CD4-positive, alpha-beta T cell (primary cell): ENCODE measurements around the gene NUDT13. TPM values are rescaled to one million over a fixed set of nuclear protein-coding genes. Genes with fewer than 3 reads are reported as not detected.

Source experiments
- ATAC-seq: fragments of 200-7000 bp; cut with Tn5 transposase; one replicate; pipeline ENCODE4 v1.10.0; 2022; ENCODE audit warnings: mild to moderate bottlenecking; ENCODE audit not compliant: poor library complexity
- CTCF ChIA-PET: fragments of 350-600 bp; sonication (Branson Sonifier 250); formaldehyde crosslinking; loops from one replicate; lab custom pipeline; 2021; ENCODE audit warnings: antibody characterized with exemption, inconsistent platforms; lab: Charles Lee
- POLR2A ChIA-PET: fragments of 350-600 bp; sonication (Branson Sonifier 250); formaldehyde crosslinking; loops from one replicate; lab custom pipeline; 2021; ENCODE audit warnings: antibody characterized with exemption, inconsistent platforms; lab: Charles Lee
- DNase-seq, 14 experiments: peaks; one replicate each; pipeline ENCODE4 v3.0.0-alpha.2; 2013 to 2020; ENCODE audit warnings: mixed read lengths in 2 of 14
- H3K27ac ChIP-seq, 2 donors: one replicate each; pipeline versions ENCODE4 v1.5.1 to v1.7.0; 2013; ENCODE audit warnings: low read length in 2 of 2, low read depth in 1 of 2, mild to moderate bottlenecking in 1 of 2
- H3K27me3 ChIP-seq, 2 experiments: 1 replicate in 1 of 2; 2 replicates in 1 of 2; pipeline versions ENCODE4 v1.6.1 to v1.7.0; 2013; ENCODE audit warnings: low read length in 2 of 2, control low read depth in 1 of 2, mild to moderate bottlenecking in 1 of 2, moderate library complexity in 1 of 2; ENCODE audit not compliant: insufficient read depth in 2 of 2, control insufficient read depth in 1 of 2
- H3K36me3 ChIP-seq: one replicate; pipeline ENCODE4 v1.6.1; 2013; ENCODE audit warnings: low read length, control low read depth; ENCODE audit not compliant: insufficient read depth
- H3K4me1 ChIP-seq: one replicate; pipeline ENCODE4 v1.6.1; 2013; ENCODE audit warnings: low read length, control low read depth; ENCODE audit not compliant: insufficient read depth
- H3K4me3 ChIP-seq: one replicate; pipeline ENCODE4 v1.5.1; 2013; ENCODE audit warnings: mild to moderate bottlenecking, low read length, moderate library complexity
- H3K9me3 ChIP-seq, 2 experiments: 1 replicate in 1 of 2; 2 replicates in 1 of 2; pipeline versions ENCODE4 v1.6.1 to v1.7.0; 2013; ENCODE audit warnings: low read length in 2 of 2, mild to moderate bottlenecking in 2 of 2, control low read depth in 1 of 2, moderate library complexity in 1 of 2; ENCODE audit not compliant: control insufficient read depth in 1 of 2, insufficient read depth in 1 of 2
- H3K27ac Mint-ChIP-seq: one replicate; pipeline ENCODE4 v1.8.0; 2020; ENCODE audit warnings: mixed read lengths
- H3K27me3 Mint-ChIP-seq: one replicate; pipeline ENCODE4 v1.8.0; 2021; ENCODE audit warnings: mixed read lengths
- H3K36me3 Mint-ChIP-seq: one replicate; pipeline ENCODE4 v1.8.0; 2021; ENCODE audit warnings: low read depth, mixed read lengths
- H3K4me1 Mint-ChIP-seq: one replicate; pipeline ENCODE4 v1.8.0; 2021; ENCODE audit warnings: low read depth, mixed read lengths
- H3K4me3 Mint-ChIP-seq: one replicate; pipeline ENCODE4 v1.8.0; 2020; ENCODE audit warnings: mild to moderate bottlenecking, mixed read lengths
- H3K9me3 Mint-ChIP-seq: one replicate; pipeline ENCODE4 v1.8.0; 2020; ENCODE audit warnings: mixed read lengths
- intact Hi-C, 2 experiments: fragments of 100-400 bp; cut with DNase I in 1 of 2; cut with micrococcal nuclease in 1 of 2; formaldehyde crosslinking; loops; one replicate each; pipeline versions ENCODE4 v1.15.1 to v1.9.0; 2023 to 2025; cut with DNase I, micrococcal nuclease
- total RNA-seq, 174 experiments: library from RNA in 2 of 174; stranded (reverse) in 2 of 174; gene quantifications; one replicate each; pipeline ENCODE4 v1.2.3 and lab custom pipeline; 2021 to 2026
- TF ChIP-seq, protein P1 (sequence below): fragments of 200-600 bp; IDR thresholded peaks from one replicate; pipeline ENCODE4 v1.8.0; 2022; ENCODE audit warnings: antibody characterized with exemption, mild to moderate bottlenecking

Gene NUDT13
- total RNA-seq, 2 experiments from 2014 or later, result 0.67 to 0.82 TPM

DNA sequence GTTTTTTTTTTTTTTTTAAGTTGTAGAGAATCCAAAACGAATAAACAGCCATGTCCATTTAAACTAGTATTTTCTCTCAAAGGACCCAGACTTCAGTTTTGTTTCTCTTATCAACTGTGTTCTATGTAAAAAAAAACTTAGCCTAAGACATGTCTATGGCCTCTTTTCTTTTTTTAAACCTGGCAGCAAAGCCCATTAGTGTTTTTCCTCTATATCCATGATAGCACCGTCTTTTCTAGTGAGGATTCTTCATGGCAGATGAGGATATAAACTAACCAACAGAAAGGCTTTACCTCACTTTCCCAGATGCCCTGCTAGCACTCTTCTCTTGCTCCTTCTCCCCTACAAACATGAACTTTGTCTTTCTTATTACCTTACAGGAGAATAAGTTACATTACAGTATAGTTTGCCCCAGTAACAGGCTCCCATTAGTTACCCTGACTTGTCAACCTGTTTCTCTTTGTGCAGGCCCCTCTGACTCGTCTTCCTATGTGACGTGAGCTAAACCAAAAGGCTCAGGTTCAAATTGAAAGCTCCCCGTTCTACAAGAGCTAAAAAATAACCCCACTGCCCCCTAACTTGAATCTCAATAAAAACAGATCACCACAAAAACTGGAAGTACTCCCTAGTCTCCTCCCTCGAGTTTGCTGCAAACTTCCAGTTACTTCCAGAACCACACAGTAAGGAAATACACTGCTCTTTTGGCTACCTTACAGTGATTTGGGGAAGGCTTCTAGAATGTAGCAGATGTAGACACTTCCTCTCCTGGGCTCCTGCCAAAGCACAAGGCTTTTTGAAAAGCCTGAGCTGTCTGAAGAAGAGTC lies 33.7 kb upstream of the NUDT13 start:
- Mint-ChIP-seq H3K4me1 (peaks cover 13% of the 10 kb centered on the region), H3K4me3 (no peak overlapping the region), H3K27ac (peak overlapping the region; percentile 57), H3K27me3 (no peaks in the 10 kb centered on the region), H3K36me3 (peaks cover 27% of the 10 kb centered on the region), H3K9me3 (no peaks in the 10 kb centered on the region)
- no peak overlapping the region for H3K27ac ChIP-seq
- H3K4me1 ChIP-seq, result no peaks in the 10 kb centered on the region
- no peak overlapping the region for H3K4me3 ChIP-seq
- H3K36me3 ChIP-seq, result peaks cover 19% of the 10 kb centered on the region
- TF ChIP-seq, protein P1, sequence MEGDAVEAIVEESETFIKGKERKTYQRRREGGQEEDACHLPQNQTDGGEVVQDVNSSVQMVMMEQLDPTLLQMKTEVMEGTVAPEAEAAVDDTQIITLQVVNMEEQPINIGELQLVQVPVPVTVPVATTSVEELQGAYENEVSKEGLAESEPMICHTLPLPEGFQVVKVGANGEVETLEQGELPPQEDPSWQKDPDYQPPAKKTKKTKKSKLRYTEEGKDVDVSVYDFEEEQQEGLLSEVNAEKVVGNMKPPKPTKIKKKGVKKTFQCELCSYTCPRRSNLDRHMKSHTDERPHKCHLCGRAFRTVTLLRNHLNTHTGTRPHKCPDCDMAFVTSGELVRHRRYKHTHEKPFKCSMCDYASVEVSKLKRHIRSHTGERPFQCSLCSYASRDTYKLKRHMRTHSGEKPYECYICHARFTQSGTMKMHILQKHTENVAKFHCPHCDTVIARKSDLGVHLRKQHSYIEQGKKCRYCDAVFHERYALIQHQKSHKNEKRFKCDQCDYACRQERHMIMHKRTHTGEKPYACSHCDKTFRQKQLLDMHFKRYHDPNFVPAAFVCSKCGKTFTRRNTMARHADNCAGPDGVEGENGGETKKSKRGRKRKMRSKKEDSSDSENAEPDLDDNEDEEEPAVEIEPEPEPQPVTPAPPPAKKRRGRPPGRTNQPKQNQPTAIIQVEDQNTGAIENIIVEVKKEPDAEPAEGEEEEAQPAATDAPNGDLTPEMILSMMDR, result no peak
- ChIA-PET POLR2A (interaction anchor here (1.8 kb wide), 1 partner anchor 20 kb away, joined by 5 read pairs; the partner anchor contains the start of gene P4HA1), CTCF (interaction anchor here (1.1 kb wide), 1 partner anchor 18 kb away, joined by 3 read pairs; no protein-coding TSS in a partner anchor)
- intact Hi-C loops, result no loop called here
- DNase-seq, result no peak
- no peaks in the 10 kb centered on the region for H3K9me3 ChIP-seq
- H3K27me3 ChIP-seq, result no peaks in the 10 kb centered on the region
- ATAC-seq, result no peak

DNA sequence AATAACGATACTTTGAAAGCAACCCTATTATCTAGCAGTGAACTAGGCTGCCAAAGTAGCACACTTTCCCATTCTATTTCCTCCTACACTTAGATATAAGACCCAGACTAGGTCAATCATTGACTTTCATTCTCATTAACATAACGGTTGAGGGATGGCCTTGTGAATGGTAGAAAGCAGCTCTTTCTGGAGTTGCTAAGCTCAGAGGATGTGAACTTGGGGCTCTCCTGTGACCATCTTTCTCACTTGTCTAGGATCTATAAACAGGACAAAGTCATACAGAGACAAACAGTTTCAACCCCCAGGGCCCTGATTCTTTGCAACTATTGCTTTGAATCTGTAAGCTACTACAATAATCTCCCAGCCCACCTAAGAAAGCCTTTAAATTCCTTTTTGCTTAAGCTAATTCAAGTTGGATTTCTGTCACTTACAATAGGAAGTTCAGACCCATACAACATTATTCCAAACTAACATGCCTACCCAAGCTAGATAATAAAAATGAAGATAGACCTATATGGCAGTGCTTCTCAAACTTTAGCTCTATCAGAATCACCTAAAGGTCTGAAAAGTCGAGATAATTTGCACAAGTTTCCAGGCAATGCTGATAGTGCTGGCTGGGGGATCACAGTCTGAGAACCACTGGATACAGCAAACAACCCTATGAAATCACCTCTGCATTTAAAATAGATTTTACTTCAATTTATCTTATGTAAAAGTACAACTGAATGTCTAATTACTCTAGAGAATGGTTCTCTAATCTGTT lies 30.3 kb upstream of the NUDT13 start:
- Histone ChIP-seq H3K4me3 (no peak overlapping the region), H3K27me3 (no peaks in the 10 kb centered on the region), H3K27ac (no peak overlapping the region), H3K4me1 (no peaks in the 10 kb centered on the region), H3K36me3 (no peaks in the 10 kb centered on the region), H3K9me3 (no peaks in the 10 kb centered on the region)
- Mint-ChIP-seq H3K36me3 (peaks cover 6% of the 10 kb centered on the region), H3K4me1 (peaks cover 18% of the 10 kb centered on the region), H3K4me3 (no peak overlapping the region), H3K27ac (no peak overlapping the region), H3K27me3 (no peaks in the 10 kb centered on the region), H3K9me3 (no peaks in the 10 kb centered on the region)
- POLR2A ChIA-PET, result interaction anchor here (2.2 kb wide), 1 partner anchor 16 kb away, joined by 6 read pairs; no protein-coding TSS in a partner anchor
- TF ChIP-seq, protein P1, result no peak
- DNase-seq (no peak), ATAC-seq (no peak)
- CTCF ChIA-PET, result interaction anchor here (0.7 kb wide), 1 partner anchor 15 kb away, joined by 3 read pairs; no protein-coding TSS in a partner anchor
- intact Hi-C loops, result no loop called here

DNA sequence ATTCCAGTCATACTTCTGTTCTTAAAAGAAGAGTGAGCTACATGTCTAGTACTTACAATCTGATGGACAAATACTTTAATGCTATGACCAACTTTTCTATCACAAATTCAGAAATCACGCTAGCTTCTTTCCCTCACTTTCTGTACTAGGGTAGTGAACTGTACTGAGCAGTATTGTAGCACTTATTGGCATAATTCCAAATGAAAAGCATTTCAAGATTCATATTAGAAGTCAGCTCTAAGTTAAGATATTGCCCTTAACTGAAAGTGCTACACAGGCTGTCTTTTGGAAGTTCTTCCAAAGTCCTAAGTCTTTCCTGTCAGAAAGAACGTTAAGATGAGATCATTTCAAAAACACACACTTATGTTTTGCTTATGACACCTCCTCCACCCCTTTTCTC lies 27.0 kb upstream of the NUDT13 start:
- intact Hi-C loops, result no loop called here
- no peak for DNase-seq
- TF ChIP-seq, protein P1, result no peak
- no peaks in the 10 kb centered on the region for H3K27me3 Mint-ChIP-seq
- CTCF ChIA-PET, result interaction anchor here (1.5 to 1.8 kb wide), 2 partner anchors 14 to 76 kb away, joined by 4 read pairs; partner anchors contain the start of gene P4HA1
- peaks cover 9% of the 10 kb centered on the region for H3K4me1 Mint-ChIP-seq
- no peak overlapping the region for H3K27ac ChIP-seq
- peaks cover 3% of the 10 kb centered on the region for H3K36me3 Mint-ChIP-seq
- H3K27me3 ChIP-seq, result no peaks in the 10 kb centered on the region
- no peak overlapping the region for H3K27ac Mint-ChIP-seq
- no peaks in the 10 kb centered on the region for H3K9me3 ChIP-seq
- no peaks in the 10 kb centered on the region for H3K4me1 ChIP-seq
- H3K9me3 Mint-ChIP-seq, result no peaks in the 10 kb centered on the region
- H3K4me3 ChIP-seq, result no peak overlapping the region
- POLR2A ChIA-PET, result interaction anchor here (1.9 kb wide), 1 partner anchor 13 kb away, joined by 8 read pairs; the partner anchor contains the start of gene P4HA1
- ATAC-seq, result no peak
- H3K36me3 ChIP-seq, result no peaks in the 10 kb centered on the region
- H3K4me3 Mint-ChIP-seq, result no peak overlapping the region
